Medulla oblongata (tissue), 1 donor: ENCODE results near the gene TOP3A.

Experiments
- DNase-seq: peaks from one replicate; pipeline ENCODE4 v3.0.0-alpha.2; 2015; ENCODE audit errors: extremely low spot score

TOP3A gene

DNA sequence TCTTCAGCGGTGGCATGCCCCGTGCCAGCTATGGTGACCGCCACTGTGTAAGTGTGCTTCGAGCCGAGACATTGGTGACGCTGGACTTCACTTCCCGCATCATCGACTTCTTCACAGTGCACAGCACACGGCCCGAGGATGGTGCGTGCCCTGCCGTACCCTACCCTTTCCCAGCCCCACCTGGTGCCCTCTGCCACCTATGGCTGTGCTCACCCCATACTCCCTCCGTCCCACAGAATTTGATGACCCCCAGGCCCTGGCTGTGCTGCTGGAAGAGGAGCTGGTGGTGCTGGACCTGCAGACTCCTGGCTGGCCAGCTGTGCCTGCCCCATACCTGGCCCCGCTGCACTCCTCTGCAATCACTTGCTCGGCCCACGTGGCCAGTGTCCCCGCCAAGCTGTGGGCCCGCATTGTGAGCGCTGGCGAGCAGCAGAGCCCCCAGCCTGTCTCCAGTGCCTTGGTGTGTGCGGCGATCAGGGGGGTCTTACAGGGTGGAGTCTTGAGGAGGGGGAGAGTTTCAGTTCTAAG lies 79.9 kb downstream of the TOP3A start:
- DNase-seq, result no peak

DNA sequence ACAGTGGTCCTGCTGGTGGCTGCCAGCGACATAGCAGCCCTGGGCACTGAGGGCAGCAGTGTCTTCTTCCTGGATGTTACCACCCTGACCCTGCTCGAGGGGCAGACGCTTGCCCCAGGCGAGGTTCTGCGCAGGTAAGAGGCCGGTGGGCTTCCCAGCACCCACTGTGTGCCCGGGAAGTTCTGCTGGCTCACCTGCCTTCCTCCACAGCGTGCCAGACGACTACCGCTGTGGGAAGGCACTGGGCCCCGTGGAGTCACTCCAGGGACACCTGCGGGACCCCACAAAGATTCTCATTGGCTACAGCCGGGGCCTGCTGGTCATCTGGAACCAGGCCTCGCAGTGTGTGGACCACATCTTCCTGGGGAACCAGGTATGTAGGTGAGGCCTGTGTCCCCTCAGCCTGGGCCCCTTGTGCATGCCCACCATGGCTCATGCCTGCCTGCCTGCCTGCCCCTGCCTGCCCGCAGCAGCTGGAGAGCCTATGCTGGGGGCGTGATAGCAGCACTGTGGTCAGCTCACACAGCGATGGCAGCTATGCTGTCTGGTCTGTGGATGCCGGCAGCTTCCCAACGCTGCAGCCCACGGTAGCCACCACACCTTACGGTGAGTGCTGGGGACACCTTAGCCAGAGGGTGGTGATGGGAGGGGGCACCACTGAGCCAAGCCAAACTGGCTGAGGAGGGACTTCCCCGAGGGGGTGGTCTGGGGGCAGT lies 80.8 kb downstream of the TOP3A start:
- no peak for DNase-seq

DNA sequence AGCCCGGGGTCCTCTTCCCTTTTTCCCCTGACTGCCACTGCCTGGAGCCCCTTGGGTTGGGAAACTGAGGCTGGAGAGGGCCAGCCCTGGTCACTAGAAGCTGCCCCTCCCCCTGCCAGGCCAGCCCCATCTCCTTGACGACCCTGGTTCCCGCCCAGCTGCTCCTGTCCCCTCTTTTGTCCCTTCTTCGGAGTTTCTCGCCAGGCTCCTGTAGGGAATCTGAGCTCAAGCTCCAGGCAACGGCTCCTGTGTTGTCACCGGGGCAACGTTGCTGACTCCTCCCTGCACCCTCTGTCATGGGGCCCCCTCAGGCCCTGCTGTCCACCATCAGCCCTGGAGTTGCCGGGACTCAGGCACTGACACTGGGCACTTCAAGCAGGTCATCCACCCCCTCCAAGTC lies 83.6 kb downstream of the TOP3A start:
- DNase-seq, result peak; percentile 68

DNA sequence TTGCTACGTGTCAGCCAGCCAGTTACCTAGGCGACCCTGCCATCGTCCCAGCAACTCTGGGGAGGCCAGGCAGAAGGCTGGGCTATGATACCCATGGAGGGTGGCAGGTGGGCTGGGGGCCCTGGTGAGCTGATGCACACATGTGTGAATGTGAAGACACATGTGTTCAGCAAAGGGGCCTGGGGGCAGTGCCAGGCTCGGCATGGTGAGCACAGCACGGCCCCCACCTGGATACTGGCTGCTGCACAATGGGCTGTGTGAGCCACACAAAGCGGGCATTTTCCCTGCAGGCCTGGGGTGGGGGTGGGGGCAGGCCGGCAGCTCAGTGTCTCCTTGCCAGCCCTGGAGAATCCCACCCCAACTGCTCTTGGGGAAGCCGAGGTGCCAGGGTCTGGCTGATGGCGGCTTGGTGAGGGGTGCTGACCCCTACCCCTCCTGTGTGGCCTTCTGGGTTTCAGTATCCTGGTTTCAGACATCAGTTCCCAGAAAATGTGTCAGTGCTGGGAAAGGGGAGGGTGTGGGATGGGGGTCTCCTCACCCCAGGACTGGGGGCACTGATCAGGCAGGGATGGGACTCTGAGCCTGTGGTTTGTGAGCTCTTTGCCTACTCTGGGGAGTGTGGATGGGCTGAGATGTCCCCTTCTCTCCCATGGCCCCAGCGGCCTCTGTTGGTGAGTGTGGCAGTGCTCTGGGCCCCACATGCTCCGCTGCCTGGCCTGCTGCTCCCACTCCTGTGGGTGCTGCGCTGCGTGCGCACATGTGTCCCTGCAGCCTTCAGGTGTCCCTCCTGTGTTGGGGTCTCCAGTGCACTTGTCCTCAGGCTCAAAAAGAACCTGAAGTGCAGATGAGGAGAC lies 84.3 kb downstream of the TOP3A start:
- peak; percentile 86 for DNase-seq

DNA sequence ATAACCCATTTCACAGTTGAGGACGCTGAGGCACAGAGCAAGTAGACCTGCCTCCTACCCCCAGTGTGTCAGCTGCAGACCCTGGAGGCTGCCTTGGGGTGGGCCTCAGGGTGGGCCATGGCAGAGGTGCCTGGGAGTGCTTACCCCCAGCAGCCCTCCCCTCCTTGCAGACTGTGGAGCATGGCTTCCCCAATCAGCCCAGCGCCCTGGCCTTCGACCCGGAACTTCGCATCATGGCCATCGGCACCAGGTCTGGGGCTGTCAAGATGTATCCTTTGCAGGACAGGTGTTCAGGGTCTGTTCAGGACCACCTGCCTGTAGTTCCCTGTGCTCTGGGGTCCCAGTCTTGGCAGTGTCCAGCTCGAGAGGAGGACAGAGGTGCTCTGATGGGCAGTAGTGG lies 85.0 kb downstream of the TOP3A start:
- DNase-seq, result no peak

DNA sequence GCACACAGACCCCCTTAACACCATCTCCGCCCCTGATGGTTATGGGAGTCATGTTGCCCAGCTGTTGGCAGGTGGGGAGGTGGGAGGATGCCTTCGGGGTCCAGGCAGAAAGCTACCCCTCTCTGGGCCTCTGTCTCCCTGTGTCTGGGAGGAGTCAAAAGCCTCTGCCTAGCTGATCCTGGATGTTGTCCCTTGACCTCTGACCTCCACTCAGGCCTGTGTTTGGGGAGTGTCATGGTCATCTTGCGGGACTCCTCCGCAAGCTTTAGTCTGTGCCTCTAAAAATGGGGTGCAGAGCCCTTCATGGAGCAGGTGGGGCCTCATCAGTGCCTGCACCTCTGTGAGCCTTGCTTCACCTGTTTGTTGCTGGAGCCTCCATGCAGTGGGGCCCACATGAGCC lies 85.5 kb downstream of the TOP3A start:
- DNase-seq, result no peak

DNA sequence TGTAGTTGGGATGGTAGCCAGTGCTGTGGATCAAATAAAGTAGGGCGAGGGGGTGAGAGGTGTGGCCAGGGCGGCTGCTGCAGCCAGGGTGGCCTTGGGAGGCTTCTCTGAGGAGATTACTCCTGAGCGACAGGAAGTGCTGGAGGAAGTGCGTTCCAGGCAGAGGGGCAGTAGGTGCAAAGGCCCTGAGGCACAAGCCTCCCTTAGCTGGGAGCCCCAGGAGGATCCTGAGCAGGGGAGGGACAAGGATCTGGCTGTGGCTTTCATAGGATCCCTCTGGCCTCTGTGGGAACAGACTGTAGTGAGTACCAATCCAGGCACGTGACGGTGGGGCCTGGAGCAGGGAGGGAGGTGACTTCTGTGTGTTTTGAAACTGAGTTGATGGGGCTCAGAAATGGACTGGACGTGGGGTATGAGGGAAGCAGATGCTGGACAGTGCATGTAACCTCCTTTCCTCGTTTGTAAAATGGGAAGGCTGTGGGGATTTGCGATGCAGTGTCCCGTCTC lies 86.6 kb downstream of the TOP3A start:
- peak; percentile 36 for DNase-seq

DNA sequence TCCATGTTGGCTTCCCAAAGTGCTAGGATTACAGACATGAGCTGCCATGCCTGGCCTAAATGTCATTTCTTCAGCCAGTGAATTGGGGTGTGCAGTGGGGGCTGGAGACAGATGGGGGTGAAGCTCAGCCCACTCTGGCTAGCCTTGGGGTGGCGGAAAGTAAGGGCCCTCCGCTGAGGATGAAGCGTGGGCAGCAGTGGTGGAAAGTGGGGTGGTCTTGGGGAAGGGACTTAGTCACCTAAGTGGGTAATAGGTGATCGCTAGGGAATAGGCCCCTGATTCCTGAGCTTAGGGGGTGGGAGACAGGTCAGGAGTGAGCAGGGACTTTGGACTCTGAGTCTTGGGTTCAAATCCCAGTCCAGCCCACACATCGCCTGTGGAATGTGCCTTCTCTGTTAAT lies 87.2 kb downstream of the TOP3A start:
- DNase-seq, result no peak

DNA sequence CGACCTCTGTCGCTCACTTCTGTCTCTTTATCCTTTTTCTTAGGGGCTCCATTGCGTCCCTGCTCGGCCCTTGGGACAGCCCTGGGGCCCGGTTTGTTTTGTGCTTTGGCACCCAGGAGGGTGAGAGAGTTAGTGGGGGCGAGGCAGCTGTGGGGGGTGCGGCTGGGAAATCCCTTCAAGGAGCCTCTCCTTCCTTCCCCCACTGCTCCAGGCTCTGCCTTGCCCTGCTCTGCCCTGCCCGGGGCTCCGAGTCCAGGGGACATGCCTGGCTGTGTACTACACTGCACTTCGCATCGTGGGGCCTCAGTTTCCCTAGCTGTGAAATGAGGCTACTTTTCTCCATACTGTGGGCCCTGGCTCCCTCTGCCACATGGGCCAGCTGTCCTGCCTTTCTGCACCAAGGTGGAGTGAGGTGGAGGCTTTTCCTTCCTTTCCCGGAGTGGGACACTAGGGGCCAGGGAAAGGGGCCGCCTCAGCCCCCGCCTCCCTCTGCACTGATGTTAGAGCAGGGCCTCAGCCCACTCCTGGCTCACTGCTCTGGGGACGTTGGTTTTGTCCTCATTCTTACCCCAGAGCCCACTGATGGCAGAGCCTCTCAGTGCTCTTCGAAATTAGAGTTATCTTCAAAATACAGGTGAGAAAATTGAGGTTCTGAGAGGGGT lies 88.4 kb downstream of the TOP3A start:
- no peak for DNase-seq

DNA sequence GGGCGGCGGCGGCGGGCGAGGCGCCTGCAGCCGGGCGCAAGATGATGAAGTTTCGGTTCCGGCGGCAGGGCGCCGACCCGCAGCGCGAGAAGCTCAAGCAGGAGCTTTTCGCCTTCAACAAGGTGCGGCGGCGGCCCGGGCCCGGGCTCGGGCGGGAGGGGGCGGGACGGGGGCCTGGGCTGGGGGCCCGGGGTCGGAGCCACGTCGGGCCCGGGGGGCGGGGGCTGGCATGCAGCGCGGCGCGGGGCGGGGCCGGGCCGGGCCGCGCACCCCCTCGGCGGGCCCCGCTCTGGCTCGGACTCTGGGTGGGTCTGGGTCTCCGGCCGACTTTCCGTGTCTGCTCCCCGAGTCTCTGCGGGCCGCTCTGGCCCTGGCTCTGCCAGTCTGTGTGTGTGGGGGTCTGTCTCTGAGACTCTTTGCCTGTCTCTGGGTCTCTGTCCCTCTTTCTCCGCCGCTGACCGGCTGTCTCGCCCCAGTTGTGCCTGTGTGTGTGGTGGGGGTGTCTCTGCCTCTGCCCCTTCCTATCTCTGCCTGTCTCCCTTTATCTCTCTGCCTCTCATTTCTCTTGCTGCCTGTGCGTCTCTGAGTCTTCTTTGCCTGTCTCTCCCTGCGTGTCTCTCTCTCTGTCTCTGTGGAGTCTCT lies 89.0 kb downstream of the TOP3A start:
- no peak for DNase-seq

DNA sequence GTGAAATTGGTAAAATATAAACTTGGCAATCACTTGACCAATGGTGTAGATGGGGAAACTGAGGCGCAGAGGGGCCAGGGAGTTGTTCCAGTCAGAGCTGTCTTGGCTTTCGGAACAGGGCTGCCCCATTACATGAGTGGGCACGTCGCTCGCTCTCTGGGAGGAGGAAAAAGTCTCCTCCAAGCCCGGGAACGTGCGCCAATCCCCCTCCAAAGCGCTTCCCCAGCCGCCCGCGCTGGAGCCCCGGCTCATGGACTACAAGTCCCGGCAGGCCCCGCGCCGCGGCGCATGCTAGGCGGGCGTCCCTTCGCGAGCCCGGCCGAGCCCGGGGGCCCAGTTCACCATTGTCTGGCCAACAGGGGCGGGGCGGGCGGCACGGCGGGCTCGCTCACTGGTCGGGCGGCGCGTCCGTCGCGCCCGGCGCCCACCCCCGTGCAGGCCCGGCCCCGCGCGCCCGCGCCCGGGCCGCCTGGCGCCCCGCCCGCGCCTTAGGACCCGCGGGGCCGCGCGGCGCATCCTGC lies 89.6 kb downstream of the TOP3A start, which contains the start of gene LLGL1:
Gene LLGL1, plus strand, starts transcription at position 515 of the 521 bp plus-strand sequence. CDS start 48 bp downstream, outside the sequence.
- DNase-seq, result peak; percentile 97

DNA sequence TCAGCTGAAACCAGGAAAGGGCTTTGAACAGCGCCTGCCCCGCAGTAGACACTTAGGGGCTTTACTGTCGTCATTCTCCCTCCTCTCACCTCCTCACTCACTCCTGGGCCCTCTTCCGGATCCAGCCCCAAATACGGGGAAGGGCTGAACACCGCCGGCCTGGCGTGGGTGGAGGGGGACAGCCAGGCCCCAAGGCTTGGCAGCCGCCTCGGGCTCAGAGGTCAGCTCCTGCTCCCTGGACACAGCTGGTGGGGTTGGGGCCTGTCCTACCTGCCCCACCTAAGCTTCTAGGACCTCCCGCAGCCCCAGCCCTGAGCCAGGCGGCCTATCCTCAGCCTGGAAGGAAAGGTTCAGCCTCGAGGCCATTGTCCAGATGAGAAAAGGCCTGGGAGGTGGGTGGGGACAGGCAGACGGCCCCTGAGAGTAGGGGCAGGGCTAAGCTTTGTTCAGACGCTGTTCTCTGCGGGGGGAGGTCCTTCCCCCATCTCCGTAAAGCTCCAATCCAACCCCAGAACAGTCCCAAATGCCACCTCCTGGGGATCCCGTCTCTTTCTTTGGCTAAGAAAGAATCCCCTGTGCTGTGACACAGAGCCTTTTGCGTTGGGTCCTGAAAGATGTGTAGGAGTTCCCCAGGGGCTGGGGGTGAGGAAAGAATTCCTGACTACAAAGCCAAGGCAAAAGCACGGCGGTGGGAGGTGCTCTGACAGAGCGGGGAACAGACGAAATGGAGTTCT lies 90.2 kb downstream of the TOP3A start:
- no peak for DNase-seq

DNA sequence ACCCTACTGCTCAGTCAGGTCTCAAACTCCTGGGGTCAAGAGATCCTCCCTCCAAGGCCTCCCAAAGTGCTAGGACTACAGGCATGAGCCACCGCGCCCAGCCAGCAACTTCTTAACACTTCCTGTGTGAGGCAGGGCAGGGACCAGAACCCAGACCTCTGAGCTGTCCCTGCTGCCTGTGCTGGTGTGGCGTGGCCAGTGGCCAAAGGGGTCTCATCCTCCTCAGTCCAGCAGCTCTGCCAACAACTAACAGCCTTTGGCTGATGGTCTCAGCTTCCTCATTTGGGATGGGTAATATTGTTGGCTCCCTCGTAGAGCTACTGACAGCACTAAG lies 90.8 kb downstream of the TOP3A start:
- DNase-seq, result no peak
